IMR-90 (cell line): ENCODE measurements around the gene SLC40A1. TPM values are rescaled to one million over a fixed set of nuclear protein-coding genes. Genes with fewer than 3 reads are reported as not detected.

ENCODE experiments used
- ATAC-seq: fragments of 200-7000 bp; cut with Tn5 transposase; 2 replicates; pipeline ENCODE4 v1.9.1; 2020; ENCODE audit warnings: low read depth, mild to moderate bottlenecking, moderate library complexity
- BruUV-seq: library from RNA; stranded (reverse); fragments of 400-500 nt; replicated peaks from 2 replicates; lab custom pipeline; 2021; lab: Mats Ljungman, UMichigan
- CTCF ChIA-PET: fragments of 300-600 bp; formaldehyde crosslinking; extraction: SDS; loops from one replicate; lab custom pipeline; 2021; ENCODE audit warnings: antibody characterized with exemption; lab: Yijun Ruan, JAX
- POLR2A ChIA-PET: fragments of 300-600 bp; sonication (Branson Sonifier 250); formaldehyde crosslinking; loops from one replicate; lab custom pipeline; 2022; ENCODE audit warnings: antibody characterized with exemption; ENCODE audit not compliant: unreplicated experiment; lab: Charles Lee
- DNase-seq: peaks from one replicate; pipeline ENCODE4 v3.0.0; 2013
- H2AFZ ChIP-seq: replicated peaks from 2 replicates; pipeline ENCODE3; 2013; ENCODE audit warnings: low read length, mild to moderate bottlenecking; ENCODE audit not compliant: poor library complexity
- H2AK5ac ChIP-seq: 2 replicates; pipeline ENCODE4 v1.6.1; 2013; ENCODE audit warnings: low read depth, low read length, inconsistent platforms
- H2AK9ac ChIP-seq: replicated peaks from 2 replicates; pipeline ENCODE3; 2013; ENCODE audit warnings: mild to moderate bottlenecking, low read depth, low read length, moderate library complexity; ENCODE audit not compliant: poor library complexity
- H2BK120ac ChIP-seq: 2 replicates; pipeline ENCODE4 v1.6.1; 2013; ENCODE audit warnings: low read depth, low read length, inconsistent platforms
- H2BK15ac ChIP-seq: 3 replicates; pipeline ENCODE4 v1.6.1; 2013; ENCODE audit warnings: low read depth, low read length, inconsistent platforms
- H2BK20ac ChIP-seq: 2 replicates; pipeline ENCODE4 v1.6.1; 2013; ENCODE audit warnings: low read depth, mild to moderate bottlenecking, inconsistent platforms, low read length, moderate library complexity
- H2BK5ac ChIP-seq: 2 replicates; pipeline ENCODE4 v1.6.1; 2013; ENCODE audit warnings: mild to moderate bottlenecking, low read depth, low read length, inconsistent platforms; ENCODE audit not compliant: poor library complexity, severe bottlenecking
- H3K14ac ChIP-seq: replicated peaks from 2 replicates; pipeline ENCODE4 v1.6.1; 2013; ENCODE audit warnings: low read depth, low read length, inconsistent platforms
- H3K18ac ChIP-seq: 2 replicates; pipeline ENCODE4 v1.6.1; 2013; ENCODE audit warnings: low read depth, low read length, control low read depth
- H3K23ac ChIP-seq: 2 replicates; pipeline ENCODE4 v1.6.1; 2013; ENCODE audit warnings: low read depth, low read length, inconsistent platforms
- H3K27ac ChIP-seq: 2 replicates; pipeline ENCODE4 v1.5.1; 2013; ENCODE audit warnings: mild to moderate bottlenecking, control low read depth, low read length; ENCODE audit not compliant: insufficient read depth
- H3K27me3 ChIP-seq: 2 replicates; pipeline ENCODE4 v1.6.1; 2013; ENCODE audit warnings: low read length; ENCODE audit not compliant: control insufficient read depth, insufficient read depth
- H3K36me3 ChIP-seq: 2 replicates; pipeline ENCODE4 v1.6.1; 2013; ENCODE audit warnings: low read length, mixed read lengths; ENCODE audit not compliant: control insufficient read depth, insufficient read depth
- H3K4ac ChIP-seq: 2 replicates; pipeline ENCODE4 v1.6.1; 2013; ENCODE audit warnings: low read depth, low read length, inconsistent platforms
- H3K4me1 ChIP-seq: 2 replicates; pipeline ENCODE4 v1.6.1; 2013; ENCODE audit warnings: low read length, mixed read lengths; ENCODE audit not compliant: control insufficient read depth, insufficient read depth
- H3K4me2 ChIP-seq: 2 replicates; pipeline ENCODE4 v1.6.1; 2013; ENCODE audit warnings: low read depth, mild to moderate bottlenecking, control low read depth, low read length, moderate library complexity
- H3K4me3 ChIP-seq: 2 replicates; pipeline ENCODE4 v1.5.1; 2013; ENCODE audit warnings: low read depth, mild to moderate bottlenecking, control low read depth, low read length, moderate library complexity; ENCODE audit not compliant: insufficient read depth
- H3K56ac ChIP-seq: 2 replicates; pipeline ENCODE4 v1.6.1; 2013; ENCODE audit warnings: low read length, inconsistent platforms; ENCODE audit not compliant: insufficient read depth; ENCODE audit errors: extremely low read depth
- H3K79me1 ChIP-seq, 2 experiments: 2 replicates each; pipeline ENCODE4 v1.6.1; 2013; ENCODE audit warnings: low read length in 2 of 2, inconsistent platforms in 1 of 2, low read depth in 1 of 2
- H3K9ac ChIP-seq: 2 replicates; pipeline ENCODE4 v1.6.1; 2013; ENCODE audit warnings: low read depth, low read length, control low read depth
- H3K9me1 ChIP-seq: 2 replicates; pipeline ENCODE4 v1.6.1; 2013; ENCODE audit warnings: low read length, inconsistent platforms; ENCODE audit not compliant: insufficient read depth
- H3K9me3 ChIP-seq: 2 replicates; pipeline ENCODE4 v1.6.1; 2013; ENCODE audit warnings: low read length; ENCODE audit not compliant: control insufficient read depth, insufficient read depth
- H4K20me1 ChIP-seq: 2 replicates; pipeline ENCODE4 v1.6.1; 2013; ENCODE audit warnings: low read length, inconsistent platforms; ENCODE audit not compliant: insufficient read depth
- H4K5ac ChIP-seq: 2 replicates; pipeline ENCODE4 v1.6.1; 2013; ENCODE audit warnings: mild to moderate bottlenecking, low read depth, low read length, control low read depth
- H4K8ac ChIP-seq, 2 experiments: 2 replicates each; pipeline ENCODE4 v1.6.1; 2013; ENCODE audit warnings: low read depth in 2 of 2, low read length in 2 of 2, control low read depth in 1 of 2, inconsistent platforms in 1 of 2
- H4K91ac ChIP-seq: 2 replicates; pipeline ENCODE4 v1.6.1; 2013; ENCODE audit warnings: low read depth, low read length, inconsistent platforms; ENCODE audit not compliant: insufficient read depth
- BHLHE40 ChIP-seq: fragments of 150-350 bp; IDR thresholded peaks from 2 replicates; pipeline ENCODE4 v1.6.1; 2016; ENCODE audit warnings: mild to moderate bottlenecking, low read depth, low read length
- CEBPB ChIP-seq: IDR thresholded peaks from 2 replicates; pipeline ENCODE4 v1.6.1; 2012; ENCODE audit warnings: low read depth, low read length, improper control_type of control experiment
- CHD1 ChIP-seq: IDR thresholded peaks from 2 replicates; pipeline ENCODE4 v1.6.1; 2012; ENCODE audit warnings: low read depth, low read length, improper control_type of control experiment
- FOS ChIP-seq: fragments of 150-350 bp; IDR thresholded peaks from 2 replicates; pipeline ENCODE4 v1.6.1; 2016; ENCODE audit warnings: low read depth, low read length
- MAFK ChIP-seq: IDR thresholded peaks from 2 replicates; pipeline ENCODE4 v1.6.1; 2012; ENCODE audit warnings: low read depth, low read length, improper control_type of control experiment
- MAZ ChIP-seq: IDR thresholded peaks from 2 replicates; pipeline ENCODE4 v1.6.1; 2012; ENCODE audit warnings: low read depth, mild to moderate bottlenecking, low read length, improper control_type of control experiment, moderate library complexity, borderline replicate concordance
- MXI1 ChIP-seq: IDR thresholded peaks from 2 replicates; pipeline ENCODE4 v1.6.1; 2012; ENCODE audit warnings: low read depth, mild to moderate bottlenecking, low read length, moderate library complexity, borderline replicate concordance
- NFE2L2 ChIP-seq: fragments of 150-350 bp; IDR thresholded peaks from 2 replicates; pipeline ENCODE4 v1.6.1; 2016; ENCODE audit warnings: low read depth, mild to moderate bottlenecking, low read length
- POLR2A ChIP-seq: IDR thresholded peaks from 2 replicates; pipeline ENCODE4 v1.6.1; 2012; ENCODE audit warnings: mild to moderate bottlenecking, low read depth, low read length
- RAD21 ChIP-seq: IDR thresholded peaks from 2 replicates; pipeline ENCODE4 v1.6.1; 2012; ENCODE audit warnings: low read length, improper control_type of control experiment
- RCOR1 ChIP-seq: IDR thresholded peaks from 2 replicates; pipeline ENCODE4 v1.6.1; 2012; ENCODE audit warnings: mild to moderate bottlenecking, low read length, improper control_type of control experiment; ENCODE audit not compliant: insufficient replicate concordance
- RFX5 ChIP-seq: IDR thresholded peaks from 2 replicates; pipeline ENCODE4 v1.8.0; 2012; ENCODE audit warnings: low read depth, mild to moderate bottlenecking, low read length, moderate library complexity
- SMC3 ChIP-seq: fragments of 150-350 bp; IDR thresholded peaks from 2 replicates; pipeline ENCODE4 v1.6.1; 2016; ENCODE audit warnings: low read depth, mild to moderate bottlenecking, antibody characterized with exemption, low read length, moderate library complexity
- WGBS, 2 experiments: methylation state at CpG; one replicate each; pipeline versions ENCODE4 v1.1.5 to v1.1.7; 2013; ENCODE audit warnings: missing lambda C conversion rate in 2 of 2; ENCODE audit not compliant: insufficient read length in 1 of 2; ENCODE audit errors: extremely low coverage in 2 of 2; 5-methylcytosine and 5-hydroxymethylcytosine counted together
- dilution Hi-C: fragments of 300-500 bp; cut with HindIII; formaldehyde crosslinking; loops from one replicate; pipeline ENCODE4 v1.14.3; 2018; ENCODE audit warnings: low sequenced_read_pairs; ENCODE audit not compliant: unreplicated experiment
- in situ Hi-C: fragments of 300-500 bp; cut with MboI; formaldehyde crosslinking; loops from 3 replicates; pipeline ENCODE4 v1.14.3; 2019; ENCODE audit warnings: low sequenced_read_pairs, inconsistent platforms, mixed read lengths
- intact Hi-C: fragments of 100-400 bp; cut with micrococcal nuclease; formaldehyde crosslinking; loops from 2 replicates; pipeline ENCODE4 v1.10.0; 2022
- polyA plus RNA-seq, 3 experiments: library from polyadenylated mRNA; depleted of rRNA; stranded (reverse); fragments of >200 nt; gene quantifications; 2 replicates each; pipeline ENCODE4 v1.2.3, GENCODE V29; 2012; ENCODE audit warnings: low replicate concordance in 1 of 3
- total RNA-seq: library from RNA; depleted of rRNA; stranded (reverse); fragments of >200 nt; gene quantifications from 2 replicates; pipeline ENCODE4 v1.2.3, GENCODE V29; 2012
- TF ChIP-seq, protein P1 (sequence below): fragments of 150-350 bp; IDR thresholded peaks from 2 replicates; pipeline ENCODE4 v1.6.1; 2016; ENCODE audit warnings: low read depth, mild to moderate bottlenecking, low read length, moderate library complexity, borderline replicate concordance
- TF ChIP-seq, protein P2 (sequence below): conservative IDR thresholded peaks from 2 replicates; pipeline ENCODE4 v1.5.1; 2012; ENCODE audit warnings: mild to moderate bottlenecking, low read depth, low read length, improper control_type of control experiment
- TF ChIP-seq, protein P3 (sequence below): fragments of 150-350 bp; IDR thresholded peaks from 2 replicates; pipeline ENCODE4 v1.6.1; 2017; ENCODE audit warnings: mild to moderate bottlenecking, antibody characterized with exemption, low read length, low read depth

Gene SLC40A1
- total and polyA plus RNA-seq, 2 of the 4 experiments (the other 2 are of a cell fraction): 1.5 to 5.0 TPM

DNA sequence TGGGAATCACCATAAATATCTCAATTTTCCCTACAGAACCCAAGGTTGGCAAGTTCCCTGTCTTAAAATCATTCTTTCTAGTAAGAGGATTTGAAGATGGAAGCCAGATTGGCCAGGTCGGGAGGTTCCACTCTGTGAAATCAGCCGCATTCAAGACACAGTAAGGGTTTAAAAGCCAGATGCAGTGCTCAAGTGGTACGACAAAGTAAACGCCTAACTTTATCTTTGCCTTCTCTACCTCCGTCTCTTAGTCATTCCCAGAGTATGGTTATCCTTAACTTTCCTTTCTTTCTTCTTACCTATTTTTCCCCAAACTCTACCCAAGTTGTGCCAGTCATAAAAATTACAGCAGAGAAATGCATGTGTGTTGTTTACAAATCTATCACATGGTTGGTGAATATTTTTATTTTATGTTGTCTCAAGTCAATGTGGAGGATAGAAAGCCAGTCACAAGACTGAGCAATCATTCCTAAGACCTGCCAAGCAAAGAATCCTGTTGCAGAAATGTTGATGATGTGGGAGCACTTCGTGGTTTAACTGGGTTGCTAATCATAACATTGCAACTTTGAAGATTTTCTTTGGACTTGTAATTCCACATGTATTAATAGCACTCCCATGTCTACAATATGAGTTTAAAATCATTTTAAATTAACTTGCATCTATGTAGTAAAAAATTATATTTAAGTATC, 62.6 kb downstream of the SLC40A1 start:
- peak overlapping the region; percentile 37 for H2BK5ac ChIP-seq
- BruUV-seq: no TSS peak
- peak overlapping the region; percentile 24; the same call in 1 of the 2 replicates for H3K27ac ChIP-seq
- no peak overlapping the region for H4K8ac ChIP-seq
- POLR2A ChIA-PET: no interaction called here
- H2BK120ac ChIP-seq: no peak overlapping the region
- no peak overlapping the region for H4K91ac ChIP-seq
- no peak overlapping the region for H2AFZ ChIP-seq
- H2AK9ac ChIP-seq: no peak overlapping the region
- peak; percentile 50 for ATAC-seq
- H4K20me1 ChIP-seq: no peaks in the 10 kb centered on the region
- no peak overlapping the region for H3K4me3 ChIP-seq
- peak overlapping the region; percentile 94; the same call in 1 of the 2 replicates for H3K18ac ChIP-seq
- H3K14ac ChIP-seq: no peak overlapping the region
- H3K23ac ChIP-seq: no peak overlapping the region
- WGBS, 2 experiments: no CpG with 5 or more reads among the region's 6 CpGs
- intact Hi-C loops: no loop called here
- H3K9ac ChIP-seq: no peak overlapping the region
- no peak overlapping the region for H2BK20ac ChIP-seq
- peak; percentile 73 for DNase-seq
- no peak for TF ChIP-seq CEBPB
- TF ChIP-seq FOS: no peak
- TF ChIP-seq, protein P1, sequence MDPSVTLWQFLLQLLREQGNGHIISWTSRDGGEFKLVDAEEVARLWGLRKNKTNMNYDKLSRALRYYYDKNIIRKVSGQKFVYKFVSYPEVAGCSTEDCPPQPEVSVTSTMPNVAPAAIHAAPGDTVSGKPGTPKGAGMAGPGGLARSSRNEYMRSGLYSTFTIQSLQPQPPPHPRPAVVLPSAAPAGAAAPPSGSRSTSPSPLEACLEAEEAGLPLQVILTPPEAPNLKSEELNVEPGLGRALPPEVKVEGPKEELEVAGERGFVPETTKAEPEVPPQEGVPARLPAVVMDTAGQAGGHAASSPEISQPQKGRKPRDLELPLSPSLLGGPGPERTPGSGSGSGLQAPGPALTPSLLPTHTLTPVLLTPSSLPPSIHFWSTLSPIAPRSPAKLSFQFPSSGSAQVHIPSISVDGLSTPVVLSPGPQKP: no peak
- no peak for TF ChIP-seq SMC3
- TF ChIP-seq MXI1: no peak
- no peak for TF ChIP-seq NFE2L2
- TF ChIP-seq POLR2A: no peak
- TF ChIP-seq BHLHE40: no peak
- TF ChIP-seq RFX5: no peak
- TF ChIP-seq MAFK: no peak
- TF ChIP-seq, protein P2, sequence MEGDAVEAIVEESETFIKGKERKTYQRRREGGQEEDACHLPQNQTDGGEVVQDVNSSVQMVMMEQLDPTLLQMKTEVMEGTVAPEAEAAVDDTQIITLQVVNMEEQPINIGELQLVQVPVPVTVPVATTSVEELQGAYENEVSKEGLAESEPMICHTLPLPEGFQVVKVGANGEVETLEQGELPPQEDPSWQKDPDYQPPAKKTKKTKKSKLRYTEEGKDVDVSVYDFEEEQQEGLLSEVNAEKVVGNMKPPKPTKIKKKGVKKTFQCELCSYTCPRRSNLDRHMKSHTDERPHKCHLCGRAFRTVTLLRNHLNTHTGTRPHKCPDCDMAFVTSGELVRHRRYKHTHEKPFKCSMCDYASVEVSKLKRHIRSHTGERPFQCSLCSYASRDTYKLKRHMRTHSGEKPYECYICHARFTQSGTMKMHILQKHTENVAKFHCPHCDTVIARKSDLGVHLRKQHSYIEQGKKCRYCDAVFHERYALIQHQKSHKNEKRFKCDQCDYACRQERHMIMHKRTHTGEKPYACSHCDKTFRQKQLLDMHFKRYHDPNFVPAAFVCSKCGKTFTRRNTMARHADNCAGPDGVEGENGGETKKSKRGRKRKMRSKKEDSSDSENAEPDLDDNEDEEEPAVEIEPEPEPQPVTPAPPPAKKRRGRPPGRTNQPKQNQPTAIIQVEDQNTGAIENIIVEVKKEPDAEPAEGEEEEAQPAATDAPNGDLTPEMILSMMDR: no peak
- TF ChIP-seq MAZ: no peak
- no peak for TF ChIP-seq CHD1
- no peak for TF ChIP-seq RAD21
- TF ChIP-seq, protein P3, sequence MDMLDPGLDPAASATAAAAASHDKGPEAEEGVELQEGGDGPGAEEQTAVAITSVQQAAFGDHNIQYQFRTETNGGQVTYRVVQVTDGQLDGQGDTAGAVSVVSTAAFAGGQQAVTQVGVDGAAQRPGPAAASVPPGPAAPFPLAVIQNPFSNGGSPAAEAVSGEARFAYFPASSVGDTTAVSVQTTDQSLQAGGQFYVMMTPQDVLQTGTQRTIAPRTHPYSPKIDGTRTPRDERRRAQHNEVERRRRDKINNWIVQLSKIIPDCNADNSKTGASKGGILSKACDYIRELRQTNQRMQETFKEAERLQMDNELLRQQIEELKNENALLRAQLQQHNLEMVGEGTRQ: no peak
- no peak for TF ChIP-seq RCOR1
- H3K27me3 ChIP-seq: no peaks in the 10 kb centered on the region
- no peaks in the 10 kb centered on the region for H3K36me3 ChIP-seq
- H4K5ac ChIP-seq: no peak overlapping the region; the same call in 1 of the 2 replicates
- H3K79me1 ChIP-seq: no peaks in the 10 kb centered on the region
- no peak overlapping the region for H2BK15ac ChIP-seq
- no peak overlapping the region for H2AK5ac ChIP-seq
- H3K4me2 ChIP-seq: no peak overlapping the region
- CTCF ChIA-PET: no interaction called here
- peaks cover 7% of the 10 kb centered on the region for H3K4me1 ChIP-seq
- no peak overlapping the region for H3K4ac ChIP-seq
- H3K9me1 ChIP-seq: no peaks in the 10 kb centered on the region
- dilution Hi-C loops: no loop called here
- H3K56ac ChIP-seq: no peak overlapping the region
- peaks cover 2% of the 10 kb centered on the region; the same call in 1 of the 2 replicates for H3K9me3 ChIP-seq
- in situ Hi-C loops: no loop called here
